ENCODE results near the gene SAPCD2.

- no peak for TF ChIP-seq CTCF (IDR thresholded peaks at IDR 0.05; ENCODE audit: low read depth, low read length, poor library complexity, severe bottlenecking)
- no peak for TF ChIP-seq EZH2phosphoT487 (IDR thresholded peaks at IDR 0.05; ENCODE audit: borderline replicate concordance, low read length)
Measured at GRCh38 chr9:137106662-137107250, 36.4 kb upstream of the SAPCD2 start.
